ENCODE data around the gene HCRT.
"Not testable (repeated sequence)": the region's sequence is repeated elsewhere in the genome, so short reads cannot be mapped to it uniquely, and the experiment has no call there.

DNA sequence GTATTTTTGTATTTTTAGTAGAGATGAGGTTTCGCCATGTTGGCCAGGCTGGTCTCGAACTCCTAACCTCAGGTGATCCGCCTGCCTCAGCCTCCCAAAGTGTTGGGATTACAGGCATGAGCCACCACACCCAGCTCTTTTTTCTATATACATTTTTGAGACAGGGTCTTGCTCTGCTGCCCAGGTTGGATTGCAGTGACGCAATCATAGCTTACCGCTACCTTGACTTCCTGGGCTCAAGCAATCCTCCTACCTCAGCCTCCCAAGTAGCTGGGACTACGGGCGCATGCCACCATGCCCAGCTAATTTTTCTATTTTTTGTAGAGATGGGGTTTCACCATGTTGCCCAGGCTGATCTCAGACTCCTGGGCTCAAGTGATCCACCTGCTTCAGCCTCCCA, 44.6 kb downstream of the HCRT start:
- TF ChIP-seq, protein P1, sequence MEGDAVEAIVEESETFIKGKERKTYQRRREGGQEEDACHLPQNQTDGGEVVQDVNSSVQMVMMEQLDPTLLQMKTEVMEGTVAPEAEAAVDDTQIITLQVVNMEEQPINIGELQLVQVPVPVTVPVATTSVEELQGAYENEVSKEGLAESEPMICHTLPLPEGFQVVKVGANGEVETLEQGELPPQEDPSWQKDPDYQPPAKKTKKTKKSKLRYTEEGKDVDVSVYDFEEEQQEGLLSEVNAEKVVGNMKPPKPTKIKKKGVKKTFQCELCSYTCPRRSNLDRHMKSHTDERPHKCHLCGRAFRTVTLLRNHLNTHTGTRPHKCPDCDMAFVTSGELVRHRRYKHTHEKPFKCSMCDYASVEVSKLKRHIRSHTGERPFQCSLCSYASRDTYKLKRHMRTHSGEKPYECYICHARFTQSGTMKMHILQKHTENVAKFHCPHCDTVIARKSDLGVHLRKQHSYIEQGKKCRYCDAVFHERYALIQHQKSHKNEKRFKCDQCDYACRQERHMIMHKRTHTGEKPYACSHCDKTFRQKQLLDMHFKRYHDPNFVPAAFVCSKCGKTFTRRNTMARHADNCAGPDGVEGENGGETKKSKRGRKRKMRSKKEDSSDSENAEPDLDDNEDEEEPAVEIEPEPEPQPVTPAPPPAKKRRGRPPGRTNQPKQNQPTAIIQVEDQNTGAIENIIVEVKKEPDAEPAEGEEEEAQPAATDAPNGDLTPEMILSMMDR (IDR thresholded peaks at IDR 0.05; ENCODE audit: low read depth, low read length): not testable (repeated sequence)
- not testable (repeated sequence) for TF ChIP-seq POLR2A (IDR thresholded peaks at IDR 0.05; ENCODE audit: extremely low read depth, insufficient read length); MYC (IDR thresholded peaks at IDR 0.05; ENCODE audit: low read depth, low read length)

Measured in NB4 (cell line).